GM21825 (cell line): ENCODE results near the gene SF1.

ENCODE experiments used
- ATAC-seq: cut with Tn5 transposase; IDR thresholded peaks from one replicate; pipeline ENCODE4 v1.9.1; 2021; ENCODE audit warnings: mild to moderate bottlenecking, moderate library complexity; ENCODE audit not compliant: unreplicated experiment

The SF1 gene

DNA sequence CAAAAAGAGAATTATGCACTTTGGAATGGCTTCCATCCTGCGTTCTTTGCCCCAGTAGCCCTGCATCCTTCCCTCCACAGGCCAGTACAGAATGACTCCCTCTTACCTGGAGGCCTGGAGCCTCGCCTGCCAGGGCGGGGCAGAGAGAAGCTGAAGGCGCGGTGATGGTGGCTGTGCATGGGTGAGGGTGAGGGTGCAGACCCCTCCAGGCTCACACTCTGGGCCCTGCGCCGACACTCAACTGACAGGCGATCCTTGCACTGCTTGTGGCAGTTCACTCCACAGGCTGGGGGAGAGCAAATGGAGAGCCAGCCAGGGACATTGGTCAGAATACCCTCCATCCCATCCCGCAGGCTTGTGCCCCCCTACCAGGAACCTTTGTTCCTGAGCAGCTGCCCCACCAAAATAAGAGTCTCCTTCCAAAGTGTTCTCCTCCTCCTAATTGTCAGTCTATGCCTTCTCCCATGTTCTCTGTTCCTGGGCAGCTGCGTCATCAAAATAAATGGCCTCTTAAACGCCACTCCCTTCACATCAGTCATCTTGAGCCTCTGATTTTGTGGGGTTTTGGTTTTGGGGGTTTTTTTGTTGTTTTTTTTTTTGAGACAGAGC, 49.5 kb downstream of the SF1 start:
- ATAC-seq = no peak

DNA sequence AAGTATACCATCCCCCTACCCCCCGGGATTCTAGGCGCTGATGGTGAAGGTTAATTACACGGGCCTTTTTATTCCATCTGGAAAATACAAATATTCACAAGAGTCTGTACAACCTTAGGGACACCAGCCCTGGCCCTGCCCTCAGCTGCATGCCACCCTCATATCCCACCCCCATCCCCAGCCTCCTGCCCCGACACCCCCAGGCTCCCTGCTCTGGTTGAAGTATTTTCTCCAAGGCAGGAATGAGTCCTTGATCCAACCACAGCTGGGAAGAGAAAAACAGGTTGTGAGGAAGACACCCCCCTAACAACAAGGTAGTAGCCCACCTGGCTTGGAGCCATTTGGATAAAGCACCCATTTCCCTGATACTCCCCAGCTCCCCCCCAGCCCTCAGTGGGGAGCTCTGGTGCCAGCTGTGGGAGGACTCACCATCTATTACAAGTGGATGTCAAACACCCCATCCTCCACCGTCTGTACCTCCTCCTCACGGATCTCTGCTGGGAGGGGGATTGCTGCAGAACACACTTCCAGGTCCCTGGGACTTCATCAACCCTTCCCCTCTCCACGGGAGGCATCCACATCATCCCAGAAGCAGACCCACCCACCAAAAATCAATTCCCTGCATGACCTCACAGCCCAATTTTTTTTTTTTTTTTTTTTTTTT, 51.3 kb downstream of the SF1 start:
- no peak for ATAC-seq

DNA sequence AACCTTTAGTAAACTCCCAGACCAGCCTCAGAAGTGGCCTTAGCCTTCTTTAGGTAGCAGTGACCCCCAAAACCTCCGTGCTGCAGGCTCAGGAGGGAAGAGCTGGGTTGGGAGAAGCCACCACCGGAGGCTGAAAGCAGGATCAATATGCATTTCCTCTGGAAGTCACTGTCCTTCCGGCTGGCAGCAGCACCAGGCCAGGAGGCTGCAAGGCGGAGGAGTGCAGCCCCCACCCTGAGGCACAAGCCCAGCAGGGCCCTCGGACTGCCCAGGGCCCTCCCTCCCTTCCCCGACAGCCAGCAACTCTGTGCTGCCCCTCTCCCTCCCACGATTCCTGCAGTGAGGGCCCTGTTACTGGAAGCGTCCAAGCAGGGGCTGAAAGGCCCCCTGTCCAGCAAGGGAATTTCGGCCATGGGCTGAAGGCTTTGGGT, 52.1 kb downstream of the SF1 start:
- no peak for ATAC-seq

DNA sequence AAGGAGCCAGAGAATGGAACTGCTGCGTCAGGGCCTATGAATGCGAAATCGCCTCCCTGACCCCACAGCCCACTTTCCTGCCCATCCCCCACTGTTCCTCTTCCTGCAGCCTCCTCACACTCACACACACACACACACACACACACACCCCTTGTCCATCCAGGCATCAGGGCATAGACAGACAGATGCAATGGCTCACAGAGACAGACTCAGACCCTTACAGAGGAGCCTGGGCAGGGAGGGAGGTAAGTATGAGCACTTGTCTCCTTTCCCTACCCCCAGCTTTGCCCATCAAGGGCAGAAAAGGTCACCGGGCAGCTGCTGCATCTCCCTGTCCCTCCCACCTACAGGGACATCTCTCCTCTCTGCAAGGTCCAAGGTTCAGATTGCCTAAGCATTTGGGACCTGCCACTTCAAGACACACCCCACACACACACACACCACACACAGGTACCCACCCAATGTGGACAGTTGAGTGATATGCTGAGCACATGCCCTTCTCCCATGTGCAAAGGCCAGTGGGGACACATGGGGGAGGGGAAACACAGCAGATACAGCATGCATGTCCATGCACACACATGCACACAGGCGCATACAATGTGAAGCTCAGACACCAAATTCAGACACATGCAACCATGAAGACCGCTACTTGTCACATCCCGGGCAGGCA, 53.3 kb downstream of the SF1 start:
- ATAC-seq = no peak

DNA sequence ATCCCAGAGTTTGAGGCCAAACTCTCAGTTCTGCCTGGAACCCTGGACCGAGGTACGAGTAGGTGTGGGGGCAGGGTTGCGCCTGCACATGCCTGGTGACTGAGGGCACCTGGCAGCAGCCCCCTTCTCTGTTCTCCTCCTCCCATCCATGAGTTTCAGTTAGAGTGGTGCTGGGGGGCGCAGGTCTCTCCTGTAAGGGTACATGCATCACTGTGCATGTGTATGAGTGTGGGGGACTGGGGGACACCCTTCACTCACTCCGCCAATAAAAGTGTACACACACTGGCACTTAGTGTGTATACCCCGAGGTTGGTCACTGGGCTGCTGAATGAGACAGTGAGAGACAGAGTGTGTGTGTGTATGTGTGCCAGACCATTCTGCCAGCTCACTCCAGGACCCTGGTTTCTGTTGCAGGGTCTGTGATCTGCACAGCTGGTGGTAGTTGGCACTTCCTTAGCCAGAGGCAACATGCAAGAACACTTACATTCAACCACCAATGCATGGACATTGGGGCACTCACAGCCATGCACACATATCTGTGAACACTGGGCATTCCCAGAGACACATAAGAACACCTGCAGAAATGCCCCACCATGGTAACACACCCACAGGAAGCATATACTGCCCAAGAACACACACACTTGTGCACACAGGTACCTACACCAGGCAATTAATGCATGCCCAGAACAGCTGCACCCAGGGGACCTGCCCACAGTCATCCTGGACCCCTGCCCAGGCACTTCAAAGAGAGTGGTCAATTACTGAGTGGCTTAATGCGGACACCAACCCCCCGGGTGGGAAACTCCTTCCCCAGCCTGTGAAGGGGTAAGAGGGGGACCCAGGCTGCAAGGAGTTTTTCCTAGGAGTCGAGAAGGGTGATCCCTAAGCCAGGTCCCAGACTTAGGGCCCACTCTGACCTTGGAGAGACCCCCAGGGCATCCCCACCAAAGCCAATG, 54.2 kb downstream of the SF1 start:
- ATAC-seq = no peak

DNA sequence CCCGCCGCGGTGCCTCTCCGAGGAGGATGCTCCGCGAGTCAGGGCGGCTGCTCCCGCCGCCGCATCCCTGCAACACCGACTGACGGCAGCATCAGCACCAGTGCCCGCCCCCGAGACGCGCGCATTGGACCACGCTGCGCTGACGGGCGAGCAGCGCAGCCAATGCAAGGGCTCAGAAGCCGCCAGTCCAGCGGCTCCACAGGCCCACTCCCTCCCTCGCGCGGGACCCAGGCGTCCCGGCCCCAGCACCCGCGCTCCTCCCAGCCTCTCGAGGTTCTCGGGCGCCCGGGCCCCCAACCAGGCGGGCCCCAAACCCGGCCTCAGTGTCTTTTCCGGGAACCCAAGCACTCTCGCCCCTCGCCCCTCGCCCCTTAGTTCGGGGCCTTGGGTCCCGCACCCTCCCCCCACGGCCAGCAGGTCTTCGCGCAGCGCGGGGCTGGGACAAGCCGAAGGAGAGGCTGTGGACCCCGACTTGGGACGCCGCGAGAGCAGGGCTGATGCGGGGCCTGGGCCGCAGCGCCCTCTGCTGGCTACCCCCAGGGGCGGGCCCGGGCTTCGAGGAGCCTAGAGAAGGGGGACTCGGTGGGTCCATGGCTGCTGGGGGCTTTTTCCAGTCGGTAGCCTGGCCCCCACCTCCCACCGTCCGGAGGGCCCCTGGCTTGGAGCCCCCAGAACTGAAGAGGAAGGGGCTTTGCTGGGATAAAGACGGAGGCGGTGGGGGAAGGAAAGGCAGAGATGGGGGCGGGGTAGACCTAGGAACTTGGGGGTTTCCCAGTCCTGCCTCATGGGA, 55.0 kb downstream of the SF1 start, which contains the start of gene NRXN2:
Gene NRXN2, minus strand, starts transcription at position 81 of the 790 bp plus-strand sequence. CDS start 9,498 bp downstream, outside the sequence.
- peak; percentile 73 for ATAC-seq

DNA sequence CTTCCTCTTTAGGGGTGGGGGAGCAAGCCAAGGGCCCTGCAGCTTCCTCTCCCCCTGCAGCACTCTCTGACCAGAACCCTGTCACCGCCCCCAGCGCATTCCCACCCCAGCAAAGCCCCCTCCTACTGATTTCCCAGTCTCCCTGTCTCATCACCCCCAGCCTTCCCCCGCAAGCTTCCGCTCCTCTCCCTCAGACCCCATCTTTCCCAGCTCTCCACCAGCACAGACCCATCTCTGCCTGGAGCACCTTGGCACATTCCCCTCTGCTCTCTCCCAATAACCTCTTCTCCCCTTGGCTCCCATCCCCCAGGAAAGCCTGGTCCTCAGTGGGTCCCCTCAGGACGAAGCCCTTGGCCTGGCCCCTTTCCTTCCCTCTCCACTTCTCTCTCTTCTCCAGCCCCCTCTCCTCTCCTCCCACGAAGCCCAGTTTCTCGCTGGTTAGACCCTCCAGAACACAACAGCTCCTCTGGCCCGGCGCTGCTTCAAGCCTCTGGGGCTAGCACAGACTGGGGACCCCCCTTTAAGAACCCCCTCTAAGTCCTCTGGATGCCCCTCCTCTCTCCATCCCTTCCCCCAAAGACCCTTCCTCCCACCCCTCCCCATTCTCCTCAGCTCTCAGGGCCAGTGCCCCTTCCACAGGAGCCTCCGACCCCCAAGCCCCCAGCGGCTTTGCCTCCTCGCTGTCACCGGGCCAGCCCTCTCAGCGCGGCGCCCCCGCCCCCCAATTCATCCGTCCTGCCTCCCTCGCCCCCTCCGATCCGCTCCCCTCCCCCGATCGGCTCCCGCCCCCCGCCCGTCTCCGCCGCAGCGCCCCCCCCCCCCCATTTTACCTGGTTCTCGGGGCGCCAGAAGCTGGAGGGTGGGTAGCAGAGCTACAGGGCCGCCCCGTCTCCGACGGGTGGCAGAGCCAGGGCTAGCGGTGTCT, 55.9 kb downstream of the SF1 start:
- ATAC-seq = no peak

DNA sequence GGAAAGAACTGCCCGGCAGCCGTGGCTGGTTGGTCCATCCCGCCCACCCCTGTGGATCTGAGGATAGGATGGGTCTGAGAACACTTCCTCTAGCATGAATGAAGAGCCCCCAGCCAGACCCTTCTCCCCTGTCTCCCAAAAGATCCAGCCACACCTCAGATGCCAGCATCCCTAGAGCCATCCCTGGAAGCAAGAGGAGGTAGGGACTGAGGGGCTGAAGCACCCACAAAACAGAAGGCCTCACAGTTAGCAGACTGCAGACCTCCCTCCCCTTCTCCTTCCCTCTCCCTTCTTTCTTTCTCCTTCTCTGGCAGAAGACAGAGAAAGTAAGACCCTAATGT, 57.0 kb downstream of the SF1 start:
- no peak for ATAC-seq

DNA sequence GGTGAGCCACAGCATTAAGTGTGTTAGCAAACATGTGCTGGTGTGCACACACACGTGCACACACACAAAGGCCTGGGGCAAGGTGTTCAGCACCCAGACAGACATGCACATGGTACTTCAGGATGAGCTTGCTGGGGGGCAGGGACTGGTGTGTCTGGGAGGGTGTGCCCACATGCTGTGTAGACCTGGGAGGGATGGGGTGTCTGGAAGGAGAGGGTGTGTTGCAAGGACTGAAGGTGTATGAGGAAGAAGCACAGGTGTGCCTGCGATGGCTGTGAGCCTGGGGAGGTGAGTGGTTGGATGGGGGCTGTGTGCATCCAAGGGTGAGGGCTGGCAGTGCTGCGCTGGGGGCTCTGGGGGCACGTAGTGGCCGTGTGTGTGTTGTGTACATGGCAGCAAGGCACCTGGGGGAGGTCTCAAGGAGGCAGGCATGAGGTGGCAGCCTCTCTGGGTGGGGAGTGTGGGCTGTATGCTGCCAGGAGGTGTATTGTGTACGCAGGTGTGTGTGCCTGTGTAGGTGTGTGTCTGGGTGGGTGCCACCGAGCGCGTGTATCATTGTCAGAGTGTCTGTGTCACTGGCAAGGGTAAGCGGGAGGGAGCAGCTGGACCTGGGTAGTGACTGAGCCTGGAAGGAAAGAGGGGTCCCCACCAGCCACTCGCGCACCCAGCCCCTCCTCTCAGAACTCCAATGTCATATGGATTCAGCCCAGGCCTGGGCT, 57.5 kb downstream of the SF1 start:
- ATAC-seq = no peak

DNA sequence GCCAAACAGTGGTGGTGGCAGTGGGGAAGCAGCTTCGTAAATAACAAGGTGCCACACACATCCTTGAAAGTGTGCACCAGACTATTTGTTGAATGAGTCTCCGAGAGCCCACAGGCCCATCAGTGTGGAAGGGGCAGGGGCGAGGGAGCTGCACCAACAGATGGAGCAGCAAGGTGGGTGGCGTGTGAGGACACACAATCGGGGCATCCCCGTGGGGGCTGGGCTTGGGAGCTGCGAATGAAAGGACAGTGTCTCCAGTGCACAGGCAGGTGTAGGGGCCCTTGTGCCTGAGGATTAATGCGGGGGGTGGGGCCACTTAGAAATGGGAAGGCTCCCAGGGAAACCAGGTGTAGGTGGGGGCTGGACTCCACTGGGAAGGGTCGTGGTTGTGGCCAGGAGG, 58.2 kb downstream of the SF1 start:
- no peak for ATAC-seq

DNA sequence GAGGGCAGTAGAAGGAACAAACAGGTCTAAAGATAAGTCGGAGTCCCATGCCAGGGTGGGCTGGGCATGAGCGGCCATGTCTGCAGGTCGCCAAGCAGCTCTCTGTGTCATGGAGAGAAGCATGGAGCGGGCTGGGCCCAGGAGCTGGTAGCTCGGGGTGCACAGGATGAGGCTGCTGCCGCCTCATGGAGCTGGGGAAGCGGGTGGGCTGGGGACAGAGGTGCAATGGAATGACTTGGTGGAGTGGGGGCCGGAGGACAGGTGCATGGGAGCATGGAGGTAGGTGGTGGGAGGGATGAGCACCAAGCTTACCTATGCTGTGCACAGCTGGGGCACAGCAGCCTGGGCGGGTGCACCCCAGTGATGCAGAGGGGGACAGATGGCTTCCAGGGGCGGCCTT, 58.9 kb downstream of the SF1 start:
- no peak for ATAC-seq

DNA sequence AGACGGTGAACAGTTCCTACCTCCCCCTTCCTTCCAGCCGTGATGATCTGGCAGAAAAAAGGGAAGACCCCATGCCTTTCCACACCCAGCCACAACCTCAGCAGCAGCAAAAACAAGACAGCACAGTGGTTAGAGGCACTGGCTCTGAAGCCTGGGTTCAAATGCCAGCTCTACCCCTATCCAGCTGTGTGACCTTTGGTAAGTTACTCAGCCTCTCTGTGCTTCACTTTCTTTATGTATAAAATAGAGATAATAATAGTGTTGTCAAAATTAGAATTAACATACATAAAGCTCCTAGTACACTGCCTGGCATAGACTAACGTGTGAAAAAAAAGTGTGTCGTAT, 59.6 kb downstream of the SF1 start:
- no peak for ATAC-seq

DNA sequence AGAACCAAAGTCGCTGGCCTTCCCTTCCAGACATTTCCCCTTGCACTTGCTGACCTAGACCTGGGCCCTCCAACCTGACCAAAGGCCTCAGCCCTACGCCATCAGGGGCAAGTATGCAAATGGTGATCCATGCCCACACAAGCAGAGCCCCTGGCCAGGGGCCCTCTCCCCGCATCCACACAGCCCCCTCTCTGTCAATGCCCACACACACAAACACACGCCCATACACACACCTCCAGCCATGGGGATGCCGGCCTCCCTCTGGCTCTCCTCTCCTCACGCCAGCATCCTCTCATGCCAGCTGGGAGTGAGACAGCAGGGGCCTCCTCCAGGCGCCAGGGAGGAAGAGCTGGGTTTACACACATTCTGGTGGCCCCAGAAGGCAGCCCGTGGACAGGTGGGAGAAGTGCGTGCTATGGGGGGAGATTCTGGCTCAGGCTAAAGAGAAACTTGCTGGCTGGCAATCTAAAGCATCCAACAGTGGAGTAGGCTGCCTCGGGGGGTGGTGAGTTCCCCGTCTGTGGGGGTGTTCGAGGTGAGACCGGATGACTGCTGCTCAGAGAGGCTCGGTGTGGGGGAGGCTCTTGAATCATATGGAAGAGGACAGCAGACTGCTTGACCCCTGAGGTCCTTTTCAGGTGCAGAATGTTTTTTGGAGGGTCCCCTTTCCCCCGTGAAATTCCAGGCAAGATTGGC, 60.1 kb downstream of the SF1 start:
- no peak for ATAC-seq

DNA sequence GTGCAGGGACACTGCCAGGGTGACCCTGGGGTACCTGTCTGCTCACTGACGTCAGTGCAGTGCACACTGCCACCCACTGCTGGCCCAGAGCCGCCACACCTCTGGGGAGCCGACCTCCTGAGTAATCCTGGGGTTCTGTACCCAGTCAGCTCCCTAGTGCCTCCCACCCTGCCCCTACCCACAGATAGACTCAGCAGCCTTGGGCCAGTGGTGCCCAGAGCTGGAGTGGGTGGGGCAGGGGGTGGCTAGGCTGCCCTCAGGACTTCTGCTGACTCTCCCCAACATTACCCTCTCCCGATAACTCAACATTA, 61.1 kb downstream of the SF1 start:
- ATAC-seq = no peak

DNA sequence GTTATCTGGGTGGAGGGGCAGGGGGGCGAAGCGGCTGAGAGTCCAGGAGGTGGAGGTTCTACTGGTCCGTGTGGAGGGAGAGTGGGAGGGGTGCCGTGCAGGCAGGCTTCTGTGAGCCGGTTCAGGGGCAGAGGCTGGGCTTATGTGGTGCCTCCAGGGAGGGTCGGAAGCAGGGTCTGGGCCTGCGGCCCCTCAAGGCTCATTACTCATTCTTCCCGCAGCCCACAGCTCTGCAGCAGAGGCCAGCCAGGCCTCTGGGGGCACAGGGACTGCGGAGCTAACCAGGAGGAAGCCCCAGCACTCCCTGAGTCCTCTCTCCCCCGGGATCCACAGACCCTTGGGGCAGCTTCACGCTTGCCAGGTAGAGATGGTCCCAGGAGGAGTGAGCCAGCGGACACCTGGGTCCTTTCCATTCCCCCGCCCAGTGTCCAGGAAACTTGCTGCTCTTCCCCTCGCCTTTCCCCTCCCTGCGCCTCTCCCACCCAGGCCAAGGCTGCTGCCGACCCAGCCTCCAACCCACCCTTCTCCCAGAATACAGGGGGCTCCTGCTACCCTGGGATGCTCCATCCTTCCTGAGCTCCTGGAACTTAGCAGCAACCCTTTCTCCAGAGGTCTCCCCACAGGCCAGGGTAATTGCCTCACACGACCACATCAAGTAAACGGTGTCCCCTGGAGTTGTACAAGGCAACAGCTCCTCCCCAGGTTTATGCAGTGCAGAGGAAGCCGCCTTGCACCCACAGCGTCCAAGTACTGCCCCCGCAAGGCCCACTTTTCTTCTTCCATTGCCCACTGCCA, 61.7 kb downstream of the SF1 start:
- ATAC-seq = no peak

DNA sequence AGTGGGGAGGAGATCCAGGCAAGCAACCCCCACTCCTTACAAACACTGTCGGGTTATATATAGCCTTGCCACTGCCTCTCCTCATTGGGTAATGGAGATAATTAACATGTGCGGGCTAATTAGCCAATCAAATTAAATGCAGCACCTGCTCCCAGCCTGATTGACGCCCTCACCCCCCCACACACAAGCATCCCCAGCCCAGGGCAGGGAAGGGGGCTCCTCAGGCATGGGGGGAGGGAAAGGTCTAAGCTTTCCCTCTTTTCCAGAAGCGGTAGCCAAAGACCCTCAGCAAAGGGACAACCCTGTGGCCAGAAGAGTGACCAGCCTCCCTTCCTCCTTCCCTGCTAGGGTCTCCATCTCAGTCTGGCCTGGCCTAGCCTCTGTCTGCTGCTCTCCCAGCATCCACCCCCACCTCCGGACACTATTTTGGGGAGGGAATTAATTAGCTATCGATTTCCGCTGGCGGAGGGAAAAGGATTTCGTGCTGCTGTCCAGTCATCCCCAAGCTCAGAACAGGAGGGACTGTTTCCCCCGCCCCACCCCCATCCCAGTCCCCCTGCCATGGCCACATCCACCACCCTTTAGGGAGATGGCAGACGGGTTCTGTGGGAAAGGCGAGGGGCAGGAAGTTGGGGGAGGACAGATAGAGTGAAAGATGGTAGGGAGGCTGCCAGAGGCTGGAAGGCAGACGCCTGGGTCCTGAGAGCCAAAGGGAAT, 62.4 kb downstream of the SF1 start:
- ATAC-seq = no peak

DNA sequence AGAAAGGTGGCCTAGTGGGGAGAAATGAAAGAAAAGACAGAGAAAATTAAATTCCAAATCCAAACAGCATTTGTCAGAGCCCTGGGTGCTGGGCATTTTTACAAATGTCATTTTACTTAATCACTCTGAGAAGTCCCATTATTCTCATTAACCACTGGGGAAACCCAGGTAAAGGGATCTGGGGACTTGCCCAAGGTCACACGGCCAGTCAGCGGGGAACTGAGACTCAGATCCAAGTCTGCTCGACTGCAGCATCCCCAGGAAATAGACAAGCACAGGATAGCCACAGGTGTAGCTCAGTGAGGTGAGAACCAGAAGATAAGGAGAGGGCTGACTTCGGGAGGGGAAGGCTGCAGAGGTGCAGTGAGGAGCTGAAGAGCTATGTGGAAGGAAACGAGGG, 63.2 kb downstream of the SF1 start:
- no peak for ATAC-seq
